Heart left ventricle (tissue), 13 donors: ENCODE measurements around the gene RBL1.

Experiments
- POLR2A ChIP-seq, 2 donors: fragments of 450-650 bp; IDR thresholded peaks; one replicate each; pipeline ENCODE4 v1.6.1; 2017; ENCODE audit warnings: antibody characterized with exemption in 2 of 2, mild to moderate bottlenecking in 2 of 2, moderate library complexity in 2 of 2
- TF ChIP-seq, protein P1 (sequence below), 12 donors: fragments of 200-600 bp; sonication (generic) in 4 of 12; IDR thresholded peaks; one replicate each; pipeline versions ENCODE4 v1.5.0 to v1.8.0; 2018 to 2022; ENCODE audit warnings: antibody characterized with exemption in 12 of 12, mild to moderate bottlenecking in 5 of 12
- donor health status: ischemic (EF 13 %, LVEDD 7.1; RV severe dilation, severe dysfunction).
- donor health status: DM: no; HTN: yes; CAD: no.
- donor health status: DM: no; HTN: no; CAD: no.
- donor health status: ischemic (EF 25% LVEDD 6.9; RV normal size, moderate dysfunction).
- donor health status: ischemic (EF 25% LVEDD 5.7; RV mildly dilated, moderate dysfunction).
- donor health status: ischemic (EF 35%, LVEDD 5.7; RV mildly dilated, moderate dysfunction).
- donor health status: nonischemic (EF 11% LVEDD 7.7; RV severe dilation, severe dysfunction).
- donor health status: DM: yes; HTN: yes; CAD: no.
- donor health status: PGD.
- donor health status: ischemic (EF 29% LVEDD 5.4; RV normal size, mild dysfunction).
- donor health status: nonischemic (EF 23%, LVEDD 6.1; RV moderate dilation, normal function).

DNA sequence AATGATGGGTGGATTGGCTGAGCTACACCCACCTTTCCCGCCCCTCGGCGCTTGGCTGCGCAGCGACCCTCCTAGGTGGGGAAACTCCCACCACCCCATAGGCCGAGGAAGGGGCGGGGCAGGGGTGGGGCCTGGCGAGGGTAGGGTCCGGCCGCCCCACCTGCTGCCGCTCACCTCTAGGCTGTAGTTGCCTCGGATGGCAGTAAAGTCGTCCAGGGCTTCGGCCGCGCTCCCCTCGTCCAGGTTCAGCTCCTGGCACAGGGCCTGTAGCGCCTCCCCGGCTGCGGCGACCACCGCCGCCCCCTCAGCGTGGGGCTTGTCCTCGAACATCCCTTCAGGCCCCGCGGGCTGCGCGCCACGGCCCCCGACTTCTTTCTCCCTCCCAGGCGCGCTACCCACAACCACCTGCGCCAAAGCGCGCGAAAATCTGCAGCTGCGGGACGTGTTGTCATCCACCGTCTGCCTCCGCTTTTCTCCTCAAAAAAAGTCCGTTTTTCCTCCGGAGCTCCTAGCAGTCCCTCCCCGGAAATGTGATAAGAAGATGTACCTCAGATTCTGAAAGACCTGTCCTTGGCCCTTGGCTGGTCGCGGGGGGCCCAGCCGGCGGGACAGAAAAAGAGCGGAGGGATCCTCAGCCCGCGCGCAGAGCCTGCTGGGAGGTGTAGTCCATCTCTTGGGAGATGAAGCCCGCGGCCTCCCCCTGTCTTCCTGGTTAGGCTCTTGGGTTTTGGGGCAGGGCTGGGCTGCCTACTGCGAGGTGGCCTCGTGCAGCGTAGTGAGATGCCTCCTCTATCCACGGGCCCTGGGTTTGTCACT lies at the start of gene RBL1:
- peak in 1 of 2 donors; percentile 36 for TF ChIP-seq POLR2A (IDR thresholded peaks at IDR 0.05)
- TF ChIP-seq, protein P1, sequence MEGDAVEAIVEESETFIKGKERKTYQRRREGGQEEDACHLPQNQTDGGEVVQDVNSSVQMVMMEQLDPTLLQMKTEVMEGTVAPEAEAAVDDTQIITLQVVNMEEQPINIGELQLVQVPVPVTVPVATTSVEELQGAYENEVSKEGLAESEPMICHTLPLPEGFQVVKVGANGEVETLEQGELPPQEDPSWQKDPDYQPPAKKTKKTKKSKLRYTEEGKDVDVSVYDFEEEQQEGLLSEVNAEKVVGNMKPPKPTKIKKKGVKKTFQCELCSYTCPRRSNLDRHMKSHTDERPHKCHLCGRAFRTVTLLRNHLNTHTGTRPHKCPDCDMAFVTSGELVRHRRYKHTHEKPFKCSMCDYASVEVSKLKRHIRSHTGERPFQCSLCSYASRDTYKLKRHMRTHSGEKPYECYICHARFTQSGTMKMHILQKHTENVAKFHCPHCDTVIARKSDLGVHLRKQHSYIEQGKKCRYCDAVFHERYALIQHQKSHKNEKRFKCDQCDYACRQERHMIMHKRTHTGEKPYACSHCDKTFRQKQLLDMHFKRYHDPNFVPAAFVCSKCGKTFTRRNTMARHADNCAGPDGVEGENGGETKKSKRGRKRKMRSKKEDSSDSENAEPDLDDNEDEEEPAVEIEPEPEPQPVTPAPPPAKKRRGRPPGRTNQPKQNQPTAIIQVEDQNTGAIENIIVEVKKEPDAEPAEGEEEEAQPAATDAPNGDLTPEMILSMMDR (IDR thresholded peaks at IDR 0.05), result peak in 10 of 12 donors; percentile 6 to 65 (median 42)
